Kidney capillary endothelial cell (primary cell): Measurements from ENCODE around the gene DCDC2.
"Not testable (repeated sequence)": the region's sequence is repeated elsewhere in the genome, so short reads cannot be mapped to it uniquely, and the experiment has no call there.

Source experiments
- DNase-seq: peaks from one replicate; pipeline ENCODE4 v3.0.0-alpha.2; 2018; ENCODE audit warnings: low spot score

DCDC2 gene

GRCh38 chr6:24324617-24325016 is 33.2 kb downstream of the DCDC2 start:
- DNase-seq: no peak

GRCh38 chr6:24323632-24324337 is 34.1 kb downstream of the DCDC2 start:
- DNase-seq: no peak

GRCh38 chr6:24322924-24323323 is 34.9 kb downstream of the DCDC2 start:
- DNase-seq: no peak

- not testable (repeated sequence) for DNase-seq
Measured at GRCh38 chr6:24322446-24322845, 35.4 kb downstream of the DCDC2 start.

GRCh38 chr6:24321538-24322162 is 36.2 kb downstream of the DCDC2 start:
- DNase-seq: no peak

GRCh38 chr6:24313251-24314141 is 44.4 kb downstream of the DCDC2 start:
- DNase-seq: peak; percentile 4

GRCh38 chr6:24311775-24312174 is 46.1 kb downstream of the DCDC2 start:
- not testable (repeated sequence) for DNase-seq

GRCh38 chr6:24307881-24308280 is 50.0 kb downstream of the DCDC2 start:
- no peak for DNase-seq

- no peak for DNase-seq
Measured at GRCh38 chr6:24306936-24307335, 50.9 kb downstream of the DCDC2 start.

- DNase-seq: no peak
Measured at GRCh38 chr6:24306038-24306437, 51.8 kb downstream of the DCDC2 start.

- no peak for DNase-seq
Measured at GRCh38 chr6:24296944-24297343, 60.9 kb downstream of the DCDC2 start.

GRCh38 chr6:24293852-24294251 is 64.0 kb downstream of the DCDC2 start:
- DNase-seq: not testable (repeated sequence)

GRCh38 chr6:24287239-24287638 is 70.6 kb downstream of the DCDC2 start:
- no peak for DNase-seq

GRCh38 chr6:24284006-24284405 is 73.9 kb downstream of the DCDC2 start:
- DNase-seq: no peak

GRCh38 chr6:24283043-24283985 is 74.5 kb downstream of the DCDC2 start:
- DNase-seq: peak; percentile 59

GRCh38 chr6:24274441-24275083 is 83.3 kb downstream of the DCDC2 start:
- DNase-seq: no peak

GRCh38 chr6:24273096-24273870 is 84.6 kb downstream of the DCDC2 start:
- no peak for DNase-seq

GRCh38 chr6:24272553-24272952 is 85.3 kb downstream of the DCDC2 start:
- DNase-seq: no peak

GRCh38 chr6:24272148-24272547 is 85.7 kb downstream of the DCDC2 start:
- DNase-seq: no peak

GRCh38 chr6:24270011-24270410 is 87.8 kb downstream of the DCDC2 start:
- no peak for DNase-seq
